Stimulated activated CD4-positive, alpha-beta T cell treated with anti-CD3 and anti-CD28 coated beads, Interleukin-1b, Interleukin-23, amount 100 ng/mL, for 24 hours (primary cell): ENCODE results near the gene RNASEL.
"Not testable (repeated sequence)": the region's sequence is repeated elsewhere in the genome, so short reads cannot be mapped to it uniquely, and the experiment has no call there.

Source experiments
- DNase-seq, 4 experiments: peaks; one replicate each; pipeline ENCODE4 v3.0.0-alpha.2; 2020; ENCODE audit warnings: low read depth in 4 of 4, low spot score in 1 of 4

The RNASEL gene

GRCh38 chr1:182588500-182589396 is at the start of gene RNASEL:
TSS of gene RNASEL (minus strand) at chr1:182589256. CDS start at chr1:182586806, 2,450 bp downstream.
- DNase-seq = peak in 2 of 4 experiments; percentile 42 to 45

- DNase-seq = no peak
Measured at GRCh38 chr1:182637769-182638168, 48.7 kb upstream of the RNASEL start.

- no peak for DNase-seq
Measured at GRCh38 chr1:182635871-182636270, 46.8 kb upstream of the RNASEL start.

- no peak for DNase-seq
Measured at GRCh38 chr1:182634306-182635072, 45.4 kb upstream of the RNASEL start.

- no peak for DNase-seq
Measured at GRCh38 chr1:182633657-182634281, 44.7 kb upstream of the RNASEL start.

GRCh38 chr1:182633031-182633430 is 44.0 kb upstream of the RNASEL start:
- DNase-seq = no peak

GRCh38 chr1:182632441-182632857 is 43.4 kb upstream of the RNASEL start:
- DNase-seq = not testable (repeated sequence)

GRCh38 chr1:182631954-182632353 is 42.9 kb upstream of the RNASEL start:
- DNase-seq = no peak

- no peak for DNase-seq
Measured at GRCh38 chr1:182631053-182631677, 42.1 kb upstream of the RNASEL start.

GRCh38 chr1:182630586-182630985 is 41.5 kb upstream of the RNASEL start:
- no peak for DNase-seq

- DNase-seq = peak; percentile 9 to 59 (median 14)
Measured at GRCh38 chr1:182629499-182630096, 40.5 kb upstream of the RNASEL start.

- no peak for DNase-seq
Measured at GRCh38 chr1:182629080-182629479, 40.0 kb upstream of the RNASEL start.

GRCh38 chr1:182628657-182629056 is 39.6 kb upstream of the RNASEL start:
- no peak for DNase-seq

GRCh38 chr1:182627622-182628021 is 38.6 kb upstream of the RNASEL start:
- DNase-seq = no peak

GRCh38 chr1:182626527-182626926 is 37.5 kb upstream of the RNASEL start:
- DNase-seq = no peak

GRCh38 chr1:182625719-182626504 is 36.9 kb upstream of the RNASEL start:
- no peak for DNase-seq

- no peak for DNase-seq
Measured at GRCh38 chr1:182625024-182625423, 36.0 kb upstream of the RNASEL start.

- no peak for DNase-seq
Measured at GRCh38 chr1:182624577-182624976, 35.5 kb upstream of the RNASEL start.

- no peak for DNase-seq
Measured at GRCh38 chr1:182622901-182623528, 34.0 kb upstream of the RNASEL start.
